ENCODE data around the gene TAS1R3. TPM values are rescaled to one million over a fixed set of nuclear protein-coding genes. Genes with fewer than 3 reads are reported as not detected.
A peak's percentile ranks its signal among the peaks of the same experiment; 100 is the strongest.

Gene TAS1R3
- total RNA-seq, 1 donor from 2014 or later, result 0.65 TPM

GRCh38 chr1:1373051-1373814, 42.2 kb downstream of the TAS1R3 start:
- no peaks in the 10 kb centered on the region for H3K9me3 ChIP-seq
- peaks cover 18% of the 10 kb centered on the region for H3K36me3 ChIP-seq
- H3K4me1 ChIP-seq, result peaks cover 45% of the 10 kb centered on the region
- intact Hi-C loops (cut with DNase I), result no loop called here
- H3K4me3 ChIP-seq, result peak overlapping the region; percentile 99
- TF ChIP-seq CTCF (IDR thresholded peaks at IDR 0.05), result no peak
- no peak for DNase-seq
- no peaks in the 10 kb centered on the region for H3K27me3 ChIP-seq (ENCODE audit: low read depth)
- H3K27ac ChIP-seq, result no peak overlapping the region
- ATAC-seq, result no peak

- TF ChIP-seq CTCF (IDR thresholded peaks at IDR 0.05), result no peak
- Histone ChIP-seq H3K9me3 (no peaks in the 10 kb centered on the region), H3K27ac (peak overlapping the region; percentile 97), H3K36me3 (peaks cover 18% of the 10 kb centered on the region), H3K4me3 (peak overlapping the region; percentile 99), H3K4me1 (peaks cover 45% of the 10 kb centered on the region), H3K27me3 (ENCODE audit: low read depth) (no peaks in the 10 kb centered on the region)
- intact Hi-C loops (cut with DNase I), result no loop called here
- DNase-seq (no peak), ATAC-seq (no peak)
Measured at GRCh38 chr1:1373815-1374588, 42.9 kb downstream of the TAS1R3 start.

GRCh38 chr1:1374589-1374928, 43.5 kb downstream of the TAS1R3 start:
- Histone ChIP-seq H3K36me3 (peaks cover 18% of the 10 kb centered on the region), H3K9me3 (no peaks in the 10 kb centered on the region), H3K27me3 (ENCODE audit: low read depth) (no peaks in the 10 kb centered on the region), H3K4me3 (peak overlapping the region; percentile 99), H3K4me1 (peaks cover 45% of the 10 kb centered on the region), H3K27ac (peak overlapping the region; percentile 97)
- peak; percentile 0 to 2 for ATAC-seq
- intact Hi-C loops (cut with DNase I), result no loop called here
- DNase-seq, result peak; percentile 64
- no peak for TF ChIP-seq CTCF (IDR thresholded peaks at IDR 0.05)

- Histone ChIP-seq H3K27me3 (ENCODE audit: low read depth) (no peaks in the 10 kb centered on the region), H3K4me1 (peaks cover 45% of the 10 kb centered on the region), H3K9me3 (no peaks in the 10 kb centered on the region), H3K36me3 (peaks cover 18% of the 10 kb centered on the region), H3K27ac (peak within 1 kb of the TSS; percentile 97), H3K4me3 (peak within 1 kb of the TSS; percentile 99)
- TF ChIP-seq CTCF (IDR thresholded peaks at IDR 0.05), result peak; percentile 51
- DNase-seq, result peak; percentile 98
- ATAC-seq, result peak; percentile 95 to 96
- intact Hi-C loops (cut with DNase I), result no loop called here
Measured at GRCh38 chr1:1374929-1375662, 44.0 kb downstream of the TAS1R3 start, which contains the start of gene AURKAIP1. Gene AURKAIP1 (minus strand): TSS chr1:1375207. CDS start chr1:1374756, 451 bp downstream.

- intact Hi-C loops (cut with DNase I), result no loop called here
- TF ChIP-seq CTCF (IDR thresholded peaks at IDR 0.05), result no peak
- H3K36me3 ChIP-seq, result peaks cover 25% of the 10 kb centered on the region
- peaks cover 37% of the 10 kb centered on the region for H3K4me1 ChIP-seq
- no peak for ATAC-seq
- DNase-seq, result no peak
- H3K27ac ChIP-seq, result no peak overlapping the region
- no peak overlapping the region for H3K4me3 ChIP-seq
- H3K9me3 ChIP-seq, result no peaks in the 10 kb centered on the region
- H3K27me3 ChIP-seq (ENCODE audit: low read depth), result no peaks in the 10 kb centered on the region
Measured at GRCh38 chr1:1376551-1377226, 45.6 kb downstream of the TAS1R3 start.
